ENCODE data around the gene CDV3.

CDV3 gene

GRCh38 chr3:133570139-133570936 is 3.1 kb upstream of the CDV3 start:
- no peak for DNase-seq

GRCh38 chr3:133570937-133571320 is 2.6 kb upstream of the CDV3 start:
- DNase-seq = no peak

- no peak for DNase-seq
These were observed 1.1 kb upstream of the CDV3 start for GRCh38 chr3:133572158-133573053.

DNA sequence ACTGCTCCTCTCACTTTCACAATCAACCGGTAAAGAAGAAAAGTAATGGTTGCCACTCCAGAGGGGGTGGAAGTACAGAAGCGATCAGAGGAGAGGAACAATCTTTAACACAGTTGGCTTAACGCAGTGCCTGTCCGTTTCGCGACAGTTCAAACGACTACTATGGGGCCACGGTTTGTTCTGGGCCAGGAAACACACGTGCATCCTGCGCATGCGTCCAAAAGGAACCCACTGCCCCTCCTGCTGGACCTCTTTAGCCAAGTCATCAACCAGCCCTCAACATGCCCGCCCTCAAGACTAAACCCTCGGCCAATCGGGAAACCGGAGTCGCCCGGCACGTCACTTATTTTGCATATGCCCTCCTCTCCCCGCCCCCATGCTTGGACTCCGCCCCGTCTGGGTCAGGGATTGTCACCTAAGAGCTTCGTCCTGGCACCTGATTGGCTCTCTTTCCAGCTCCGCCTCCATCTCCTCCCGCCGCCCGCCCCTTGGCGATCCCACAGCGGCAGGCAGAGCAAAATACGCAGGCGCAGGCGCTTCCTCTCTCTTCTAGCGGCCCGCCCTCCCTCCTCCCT is 345 bp upstream of the CDV3 start:
- DNase-seq = no peak

DNA sequence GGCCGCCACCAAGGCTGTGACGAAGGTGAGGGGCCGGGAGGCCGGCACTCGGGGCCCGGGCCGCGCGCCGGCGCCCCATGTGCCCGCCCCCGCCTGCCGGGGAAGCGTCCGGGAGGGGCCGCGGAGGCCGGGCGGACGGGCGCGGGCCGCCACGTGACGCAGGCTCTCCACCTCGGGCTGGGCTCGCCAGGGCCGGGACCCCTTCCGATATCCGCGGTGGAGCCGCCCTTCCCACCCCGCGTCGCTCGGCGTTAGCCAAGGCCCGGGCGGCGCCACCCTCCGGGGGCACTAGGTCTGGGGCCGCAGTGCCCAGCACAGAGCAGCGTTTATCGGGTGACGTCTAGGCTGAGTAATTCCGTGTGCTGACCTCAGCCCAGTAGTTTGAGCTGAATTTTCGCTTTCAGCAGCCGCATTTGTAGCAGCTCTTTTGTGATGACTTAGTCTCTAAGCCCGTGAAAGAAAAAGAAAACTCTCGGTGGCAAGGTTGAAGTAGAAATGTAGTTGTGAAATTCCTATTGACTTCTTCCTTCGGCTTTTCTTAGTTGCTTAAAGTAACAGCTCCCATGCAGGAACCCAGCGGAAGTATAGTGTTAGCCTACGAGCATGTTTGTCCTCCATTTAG is 885 bp downstream of the CDV3 start:
- no peak for DNase-seq

- no peak for DNase-seq
These were observed 1.6 kb downstream of the CDV3 start for GRCh38 chr3:133575086-133575485.

DNA sequence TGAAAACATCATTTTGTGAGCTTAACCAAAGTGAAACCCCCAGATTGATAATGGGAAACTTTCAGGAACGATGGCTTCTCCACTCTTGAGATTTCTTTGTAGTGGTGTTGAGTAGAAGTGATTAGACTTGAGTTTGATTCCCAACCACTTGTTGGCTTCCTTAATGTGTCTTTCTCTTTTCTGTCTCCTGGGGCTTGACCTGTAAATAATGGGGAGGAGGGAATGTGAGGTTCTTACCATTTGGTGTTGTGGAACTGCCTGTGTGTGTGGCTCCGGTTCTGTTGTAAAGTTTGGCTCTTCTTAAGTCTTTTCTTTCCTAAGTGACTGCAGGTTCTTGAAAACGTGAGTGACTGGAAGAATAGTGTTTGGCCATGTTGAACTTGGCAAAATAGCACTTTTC is 2.7 kb downstream of the CDV3 start:
- DNase-seq = no peak

- DNase-seq = no peak
These were observed 5.2 kb downstream of the CDV3 start for GRCh38 chr3:133578548-133579191.

DNA sequence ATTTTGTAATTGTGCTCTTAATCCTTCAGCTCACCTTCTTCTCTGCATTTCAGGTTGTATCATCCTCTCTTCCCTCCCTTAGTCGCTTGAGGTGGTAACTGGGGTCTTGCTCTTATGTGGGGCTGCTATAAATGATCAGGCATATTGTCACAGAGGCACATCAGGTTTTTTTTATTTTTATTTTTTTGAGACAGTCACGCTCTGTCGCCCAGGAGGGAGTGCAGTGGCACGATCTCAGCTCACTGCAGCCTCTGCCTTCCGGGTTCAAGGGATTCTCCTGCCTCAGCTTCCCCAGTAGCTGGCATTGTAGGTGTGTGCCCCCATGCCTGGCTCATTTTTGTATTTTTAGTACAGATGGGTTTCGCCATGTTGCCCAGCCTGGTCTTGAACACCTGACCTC is 9.9 kb downstream of the CDV3 start:
- no peak for DNase-seq

GRCh38 chr3:133588035-133588434 is 14.5 kb downstream of the CDV3 start:
- no peak for DNase-seq

DNA sequence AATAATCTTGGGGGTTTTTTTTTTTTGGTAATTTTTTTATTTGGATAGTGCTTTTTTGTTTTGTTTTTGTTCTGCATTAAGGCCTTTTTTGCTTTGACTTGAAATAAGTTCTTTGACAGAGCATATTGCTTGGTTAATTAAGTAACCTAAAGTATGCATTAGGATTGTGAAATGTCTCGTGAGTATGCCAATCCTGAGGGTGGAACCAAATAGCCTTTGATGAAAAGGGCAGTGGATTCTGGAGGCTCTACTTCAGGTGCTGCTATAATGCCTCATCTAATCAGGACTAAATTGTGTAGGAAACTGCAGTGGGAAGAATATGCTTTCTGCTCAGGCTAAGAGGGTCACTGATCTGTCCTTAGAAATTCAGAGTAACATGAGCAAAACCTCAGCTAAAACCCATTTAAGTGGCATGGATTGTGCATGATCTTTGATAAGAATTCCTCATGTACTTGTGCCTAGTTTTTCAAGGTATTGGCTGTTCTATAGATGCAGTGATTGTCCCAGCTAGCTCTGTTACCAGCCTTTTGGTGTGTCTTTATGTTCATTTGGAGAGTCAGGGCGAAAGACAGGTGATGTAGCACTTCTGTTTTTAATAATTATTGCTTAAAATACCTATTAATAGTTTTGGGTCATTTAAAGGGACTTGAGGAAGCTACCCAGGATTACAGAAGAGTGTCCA is 15.4 kb downstream of the CDV3 start:
- DNase-seq = no peak

GRCh38 chr3:133589503-133589902 is 16.0 kb downstream of the CDV3 start:
- no peak for DNase-seq

DNA sequence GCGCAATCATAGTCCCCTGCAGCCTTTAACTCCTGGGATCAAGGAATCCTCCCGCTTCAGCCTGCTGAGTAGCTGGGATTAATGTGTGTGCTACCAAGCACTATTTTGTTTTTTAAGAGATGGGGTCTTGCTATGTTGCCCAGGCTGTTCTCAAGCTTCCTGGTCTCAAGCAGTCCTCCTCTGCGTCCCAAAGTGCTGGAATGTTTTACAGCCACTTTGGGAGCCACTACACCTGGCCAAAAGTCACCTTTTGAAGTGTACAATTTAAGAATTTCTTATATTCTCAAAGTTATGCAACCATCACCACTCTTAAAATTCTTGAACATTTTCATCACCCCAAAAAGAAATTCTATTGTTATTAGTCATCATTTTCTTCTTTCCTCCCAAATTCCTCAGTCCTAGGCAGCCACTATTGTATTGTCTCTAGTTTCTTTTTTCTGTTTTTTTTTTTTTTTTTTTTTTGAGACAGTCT is 17.8 kb downstream of the CDV3 start:
- no peak for DNase-seq

- DNase-seq = no peak
These were observed 19.4 kb downstream of the CDV3 start for GRCh38 chr3:133592843-133593242.

- no peak for DNase-seq
These were observed 19.8 kb downstream of the CDV3 start for GRCh38 chr3:133593243-133593642.

DNA sequence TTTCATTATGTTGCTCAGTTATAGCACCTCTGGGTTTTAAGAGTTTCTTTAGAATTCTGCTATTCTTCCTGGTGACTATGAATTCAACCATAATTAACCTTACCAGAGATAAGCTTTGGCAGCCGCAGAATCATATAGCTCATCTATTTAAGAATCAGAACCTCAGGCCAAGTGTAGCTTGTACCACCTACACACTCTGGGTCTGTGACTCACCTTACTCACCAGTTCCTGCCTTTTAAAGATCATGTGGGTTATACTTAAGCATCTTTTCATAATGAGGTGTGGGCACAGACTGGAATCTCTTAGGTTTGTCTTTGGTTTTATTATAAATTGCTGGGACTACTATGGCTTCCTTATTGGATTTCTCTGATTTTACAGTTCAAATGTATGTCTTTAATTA is 21.9 kb downstream of the CDV3 start:
- DNase-seq = no peak

DNA sequence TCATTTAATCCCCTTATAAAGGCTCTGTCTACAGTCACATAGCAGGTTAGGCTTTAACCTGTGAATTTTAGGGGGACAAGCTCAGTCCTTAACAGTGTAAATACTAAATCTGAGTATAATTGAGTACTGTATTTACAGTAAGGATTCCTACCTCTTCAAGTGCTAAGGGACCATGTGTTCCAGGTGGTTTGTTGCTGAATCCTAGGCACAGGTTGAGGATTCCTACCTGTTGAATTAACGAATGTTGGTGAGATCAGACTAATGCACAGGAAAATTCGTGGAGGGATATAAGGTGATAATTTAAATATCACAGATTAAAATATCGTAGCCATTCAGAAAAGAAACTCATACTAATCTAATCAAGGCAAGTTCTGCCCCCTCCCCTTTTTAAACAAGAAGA is 24.9 kb downstream of the CDV3 start:
- no peak for DNase-seq

DNA sequence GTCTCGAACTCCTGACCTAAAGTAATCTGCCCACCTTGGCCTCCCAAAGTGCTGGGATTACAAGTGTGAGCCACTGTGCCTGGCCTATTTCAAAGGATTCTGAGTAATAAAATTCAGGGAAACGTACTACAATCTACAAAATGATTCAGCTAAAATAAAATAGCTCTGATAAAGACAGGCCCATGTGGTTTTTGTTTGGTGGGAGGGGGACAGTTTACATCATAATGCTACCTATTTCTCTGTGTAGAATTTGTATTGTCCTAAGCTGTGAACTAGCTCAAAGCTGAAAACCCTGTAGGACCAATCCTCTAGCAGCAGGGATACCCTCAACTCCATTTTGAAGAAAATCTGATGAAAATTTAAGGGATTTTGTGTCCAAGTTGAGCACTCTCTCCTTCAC is 25.8 kb downstream of the CDV3 start:
- DNase-seq = no peak

DNA sequence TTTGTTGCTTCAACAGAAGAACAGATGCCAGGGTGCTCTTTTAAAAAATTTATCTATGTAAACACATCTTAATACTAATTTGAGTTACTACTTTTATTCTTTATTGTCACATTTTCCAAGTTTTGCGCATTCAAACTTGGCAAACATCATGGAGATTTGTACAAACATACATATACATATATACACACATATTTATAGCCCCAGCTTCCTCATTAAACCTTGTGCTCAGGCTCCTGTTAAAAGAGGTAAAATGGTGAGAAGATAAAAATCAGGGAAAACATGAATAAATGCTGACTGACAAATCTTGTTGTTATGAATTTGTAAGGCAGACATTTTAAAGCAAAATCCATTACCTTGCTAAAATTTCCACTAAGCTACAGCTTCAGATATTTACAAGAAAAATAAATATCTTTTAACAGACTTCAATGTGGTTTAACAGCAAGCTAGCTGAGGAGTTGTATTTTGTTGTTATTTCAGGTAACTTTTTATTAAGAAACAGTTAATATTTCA is 27.1 kb downstream of the CDV3 start:
- DNase-seq = no peak

- no peak for DNase-seq
These were observed 32.9 kb downstream of the CDV3 start for GRCh38 chr3:133606342-133606741.

DNA sequence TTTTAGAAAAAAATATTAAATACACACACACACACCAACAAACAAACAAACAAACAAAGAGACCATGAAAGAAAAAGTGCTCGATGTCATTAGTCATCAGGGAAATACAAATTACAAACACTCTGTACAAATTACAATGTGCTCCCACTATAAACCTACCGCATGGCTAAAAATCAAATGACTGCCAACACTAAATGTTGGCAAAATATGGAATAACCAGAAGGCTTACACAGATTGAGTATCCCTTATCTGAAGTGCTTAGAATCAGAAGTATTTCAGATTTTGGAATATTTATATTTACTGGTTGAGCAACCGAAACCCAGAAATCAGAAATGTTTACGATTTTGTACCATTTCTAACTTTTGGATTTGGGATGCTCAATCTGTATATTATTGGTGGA is 33.4 kb downstream of the CDV3 start:
- no peak for DNase-seq

- DNase-seq = no peak
These were observed 34.3 kb downstream of the CDV3 start for GRCh38 chr3:133607816-133608215.

Data from DMS79 (cell line).